GM12892 (cell line): ENCODE results near the gene ARL15.

Source experiments
- POLR2A ChIP-seq: IDR thresholded peaks from 2 replicates; pipeline ENCODE4 v1.6.1; 2011; ENCODE audit warnings: low read depth, low read length, control low read depth
- POLR2AphosphoS5 ChIP-seq: IDR thresholded peaks from 2 replicates; pipeline ENCODE4 v1.6.1; 2011; ENCODE audit warnings: low read depth, low read length, control low read depth

- TF ChIP-seq POLR2AphosphoS5 (no peak), POLR2A (no peak)
These were observed 151.1 kb downstream of the ARL15 start for GRCh38 chr5:54159153-54159892.
